ENCODE results near the gene P3H1.
"Not testable (repeated sequence)": the region's sequence is repeated elsewhere in the genome, so short reads cannot be mapped to it uniquely, and the experiment has no call there.

Gene P3H1

GRCh38 chr1:42773420-42773819 is 6.6 kb upstream of the P3H1 start:
- DNase-seq (ENCODE audit: low spot score) = no peak

GRCh38 chr1:42769811-42770210 is 3.0 kb upstream of the P3H1 start:
- no peak for DNase-seq (ENCODE audit: low spot score)

- DNase-seq (ENCODE audit: low spot score) = no peak
These were observed 1.3 kb upstream of the P3H1 start for GRCh38 chr1:42768172-42768571.

GRCh38 chr1:42767510-42768000 is 727 bp upstream of the P3H1 start:
- peak; percentile 31 for DNase-seq (ENCODE audit: low spot score)

GRCh38 chr1:42765832-42766740 is 742 bp downstream of the P3H1 start:
- DNase-seq (ENCODE audit: low spot score) = peak; percentile 22

GRCh38 chr1:42765269-42765668 is 1.6 kb downstream of the P3H1 start:
- DNase-seq (ENCODE audit: low spot score) = no peak

GRCh38 chr1:42762269-42762668 is 4.6 kb downstream of the P3H1 start:
- DNase-seq (ENCODE audit: low spot score) = no peak

- no peak for DNase-seq (ENCODE audit: low spot score)
These were observed 5.3 kb downstream of the P3H1 start for GRCh38 chr1:42761567-42761966.

GRCh38 chr1:42759114-42759513 is 7.7 kb downstream of the P3H1 start:
- no peak for DNase-seq (ENCODE audit: low spot score)

- no peak for DNase-seq (ENCODE audit: low spot score)
These were observed 8.2 kb downstream of the P3H1 start for GRCh38 chr1:42758641-42759040.

GRCh38 chr1:42757892-42758275 is 8.9 kb downstream of the P3H1 start:
- no peak for DNase-seq (ENCODE audit: low spot score)

GRCh38 chr1:42756956-42757891 is 9.6 kb downstream of the P3H1 start:
- DNase-seq (ENCODE audit: low spot score) = peak; percentile 75

- DNase-seq (ENCODE audit: low spot score) = no peak
These were observed 13.8 kb downstream of the P3H1 start for GRCh38 chr1:42753070-42753469.

- DNase-seq (ENCODE audit: low spot score) = no peak
These were observed 14.5 kb downstream of the P3H1 start for GRCh38 chr1:42752284-42752683.

GRCh38 chr1:42751511-42752070 is 15.2 kb downstream of the P3H1 start:
- not testable (repeated sequence) for DNase-seq (ENCODE audit: low spot score)

- DNase-seq (ENCODE audit: low spot score) = no peak
These were observed 16.8 kb downstream of the P3H1 start for GRCh38 chr1:42750041-42750440.

- no peak for DNase-seq (ENCODE audit: low spot score)
These were observed 18.1 kb downstream of the P3H1 start for GRCh38 chr1:42748461-42749410.

GRCh38 chr1:42748021-42748420 is 18.8 kb downstream of the P3H1 start:
- DNase-seq (ENCODE audit: low spot score) = no peak

GRCh38 chr1:42747125-42747524 is 19.7 kb downstream of the P3H1 start:
- peak; percentile 44 for DNase-seq (ENCODE audit: low spot score)

- DNase-seq (ENCODE audit: low spot score) = no peak
These were observed 20.3 kb downstream of the P3H1 start for GRCh38 chr1:42746436-42747105.

- no peak for DNase-seq (ENCODE audit: low spot score)
These were observed 21.0 kb downstream of the P3H1 start for GRCh38 chr1:42745851-42746250.
